ENCODE data around the gene ZPBP2.
A peak's percentile ranks its signal among the peaks of the same experiment; 100 is the strongest.
"Not testable (repeated sequence)": the region's sequence is repeated elsewhere in the genome, so short reads cannot be mapped to it uniquely, and the experiment has no call there.

The ZPBP2 gene

DNA sequence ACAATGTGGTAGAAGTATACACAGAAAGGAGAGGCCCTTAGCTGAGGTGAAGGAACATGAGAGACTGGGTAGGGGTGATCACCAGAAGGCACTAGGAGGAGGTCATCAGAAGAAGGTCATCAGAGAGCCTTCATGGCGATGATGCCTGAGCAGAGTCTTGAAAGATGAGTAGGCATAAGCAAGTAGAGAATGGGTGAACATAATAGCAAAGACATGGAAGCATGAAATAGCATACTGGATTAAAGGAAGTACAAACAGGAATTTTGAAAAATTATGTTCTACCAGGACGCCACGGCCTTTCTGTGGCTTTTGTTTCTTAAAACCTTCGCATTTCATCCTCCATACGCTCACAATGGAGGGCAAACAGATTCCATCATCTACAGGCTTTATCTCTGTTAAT, 6.8 kb upstream of the ZPBP2 start:
- DNase-seq = no peak

DNA sequence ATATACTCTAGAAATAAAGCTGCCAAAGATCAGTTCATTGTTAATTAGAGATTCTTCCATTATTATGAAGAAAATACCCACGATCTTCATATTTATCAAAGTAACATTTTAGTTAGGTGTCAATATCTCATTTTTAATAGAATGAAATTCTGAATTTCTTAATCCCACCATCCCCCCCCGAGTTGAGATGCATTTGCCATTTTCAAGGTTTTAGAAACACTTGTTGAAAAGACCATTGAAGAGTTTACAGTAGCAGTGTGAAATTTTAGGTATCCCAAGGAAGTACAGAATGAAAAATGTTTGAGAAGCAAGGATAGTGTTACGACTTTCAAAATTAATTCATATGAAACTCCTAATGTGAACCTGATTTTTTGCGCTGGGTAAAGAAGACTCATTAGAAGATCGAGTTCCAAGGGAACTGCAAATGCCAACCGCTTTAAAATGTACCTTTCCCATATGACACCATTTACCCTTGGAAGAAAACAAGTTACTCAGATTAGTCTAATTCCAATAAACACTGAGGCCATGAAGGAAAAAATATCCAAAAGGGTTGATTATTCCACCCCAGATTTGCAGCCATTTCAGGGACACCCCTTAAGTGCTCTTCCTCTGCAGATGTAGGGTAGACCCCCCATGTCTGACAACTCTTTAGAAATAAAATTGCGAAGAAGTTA, 4.6 kb upstream of the ZPBP2 start:
- no peak for DNase-seq

GRCh38 chr17:39863918-39864746, 3.9 kb upstream of the ZPBP2 start, which contains the start of gene IKZF3:
TSS of gene IKZF3 (minus strand) at chr17:39864312. CDS start at chr17:39864126, 186 bp downstream.
- DNase-seq = peak in 1 of 2 donors; percentile 14

DNA sequence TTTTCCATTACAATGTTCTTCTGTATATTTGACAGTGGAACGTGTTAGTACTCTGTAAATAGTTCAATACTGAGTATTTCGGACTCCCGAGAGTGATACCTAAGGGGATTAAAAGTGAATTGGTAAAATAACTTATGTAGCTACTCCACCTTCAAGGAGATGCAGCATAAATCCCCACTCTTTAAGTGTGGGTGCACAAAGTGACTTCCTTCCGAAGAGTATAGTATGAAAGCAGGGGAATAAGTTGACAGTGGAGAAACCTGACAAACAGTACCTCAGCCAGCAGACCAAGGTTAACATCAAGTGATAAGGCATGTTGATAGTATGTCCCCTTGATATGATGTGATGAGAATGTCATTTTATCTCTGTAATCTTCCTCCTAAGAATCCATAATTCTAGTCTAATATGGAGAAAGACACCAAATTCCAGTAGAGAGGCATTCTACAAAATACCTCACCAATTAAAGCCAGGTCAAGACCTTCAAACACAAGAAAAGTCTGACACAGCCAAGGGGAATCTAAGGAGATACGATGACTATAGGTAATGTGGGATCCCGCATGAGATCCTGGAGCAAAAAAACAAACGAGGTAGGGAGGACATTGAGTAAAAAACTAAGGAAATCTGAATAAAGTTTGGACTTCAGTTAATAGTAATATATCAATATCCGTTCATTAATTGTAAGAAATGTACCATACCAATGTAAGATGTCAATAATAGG, 1.8 kb upstream of the ZPBP2 start:
- no peak for DNase-seq

DNA sequence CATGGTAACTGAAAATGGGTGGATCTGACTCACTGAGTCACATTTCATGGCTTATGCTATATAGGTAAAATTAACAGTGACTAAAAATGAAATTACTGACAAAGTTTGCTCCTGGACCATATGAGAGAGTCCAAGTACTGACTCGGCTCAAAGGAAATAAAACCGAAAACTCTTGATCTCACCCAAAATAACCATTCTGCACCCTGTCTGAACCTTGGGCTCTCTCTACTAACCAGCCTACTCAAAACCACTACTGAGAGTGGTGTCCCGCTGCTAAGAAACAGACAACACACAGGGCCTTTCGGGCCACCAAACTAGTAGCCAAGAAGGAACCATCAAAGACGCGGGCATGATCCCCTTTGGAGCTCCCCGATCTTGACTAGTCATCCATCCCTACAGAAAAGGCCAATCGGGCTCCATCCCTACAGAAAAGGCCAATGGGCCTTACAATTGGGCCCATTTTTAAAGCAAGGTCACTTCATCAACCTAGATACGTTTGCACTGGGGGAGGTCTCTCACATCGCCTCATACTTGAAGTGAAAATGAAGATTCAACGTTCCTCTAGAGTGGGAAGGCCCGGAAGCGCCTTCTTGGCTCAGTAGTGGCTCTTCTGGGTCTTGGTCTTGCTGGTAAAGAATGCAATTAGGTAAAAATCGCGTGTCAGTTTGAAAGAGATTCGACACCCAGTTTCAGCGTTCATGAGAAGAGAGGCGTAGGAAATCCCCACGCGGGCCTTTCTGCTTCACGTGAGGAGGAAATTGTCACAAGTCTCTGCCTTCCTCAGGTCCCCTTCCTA, 720 bp upstream of the ZPBP2 start:
- no peak for DNase-seq

DNA sequence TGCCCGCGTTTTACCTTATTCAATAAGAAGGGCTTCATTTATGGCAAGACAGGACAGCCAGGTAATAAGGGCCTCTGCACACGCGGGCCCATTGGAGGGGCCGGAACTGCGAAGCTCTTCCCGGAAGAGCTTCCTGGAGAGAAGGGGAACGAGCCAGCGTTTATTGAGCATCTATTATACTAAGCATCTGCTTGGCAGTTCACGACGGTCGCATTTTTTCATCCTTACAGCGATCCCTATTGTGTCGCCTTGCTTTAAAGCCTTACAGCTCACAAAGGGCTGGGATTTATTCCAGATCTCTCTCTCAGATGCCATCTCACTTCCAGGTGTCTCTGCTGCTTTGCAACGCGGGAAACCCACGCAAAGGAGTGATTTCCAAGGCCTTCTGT, 546 bp downstream of the ZPBP2 start:
- no peak for DNase-seq

GRCh38 chr17:39870776-39871175, 2.8 kb downstream of the ZPBP2 start:
- DNase-seq = no peak

GRCh38 chr17:39871801-39872200, 3.8 kb downstream of the ZPBP2 start:
- DNase-seq = no peak

DNA sequence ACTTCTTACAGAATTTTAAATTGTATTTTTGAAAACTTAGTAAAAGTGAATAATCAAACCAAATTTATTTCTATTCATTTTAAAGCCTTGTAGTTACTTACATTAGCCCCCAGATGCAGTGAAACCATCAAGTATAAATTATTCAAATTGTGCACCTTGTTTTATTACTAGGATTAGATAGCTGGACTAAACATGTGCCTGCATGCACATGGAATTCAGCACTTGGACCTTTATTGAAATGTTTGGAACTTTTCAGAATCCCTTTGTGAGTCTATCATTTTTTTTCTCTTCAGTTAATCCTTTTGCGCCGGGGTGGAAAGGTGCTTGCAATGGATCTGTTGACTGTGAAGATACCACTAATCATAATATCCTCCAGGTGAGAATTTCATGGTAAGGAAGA, 4.7 kb downstream of the ZPBP2 start:
- no peak for DNase-seq

DNA sequence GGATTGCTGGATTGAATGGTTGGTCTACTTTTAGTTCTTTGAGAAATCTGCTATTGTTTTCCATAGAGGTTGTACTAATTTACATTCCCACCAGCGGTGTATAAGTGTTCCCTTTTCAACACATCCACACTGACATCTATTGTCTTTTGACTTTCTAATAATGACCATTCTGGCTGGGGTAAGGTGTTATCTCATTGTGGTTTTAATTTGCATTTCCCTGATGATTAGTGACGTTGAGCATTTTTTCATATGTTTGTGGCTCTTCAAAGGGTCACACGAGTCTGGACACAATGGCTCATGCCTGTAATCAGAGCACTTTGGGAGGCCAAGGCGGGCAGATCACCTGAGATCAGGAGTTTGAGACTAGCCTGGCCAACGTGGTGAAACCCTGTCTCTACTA, 18.1 kb downstream of the ZPBP2 start:
- DNase-seq = not testable (repeated sequence)

DNA sequence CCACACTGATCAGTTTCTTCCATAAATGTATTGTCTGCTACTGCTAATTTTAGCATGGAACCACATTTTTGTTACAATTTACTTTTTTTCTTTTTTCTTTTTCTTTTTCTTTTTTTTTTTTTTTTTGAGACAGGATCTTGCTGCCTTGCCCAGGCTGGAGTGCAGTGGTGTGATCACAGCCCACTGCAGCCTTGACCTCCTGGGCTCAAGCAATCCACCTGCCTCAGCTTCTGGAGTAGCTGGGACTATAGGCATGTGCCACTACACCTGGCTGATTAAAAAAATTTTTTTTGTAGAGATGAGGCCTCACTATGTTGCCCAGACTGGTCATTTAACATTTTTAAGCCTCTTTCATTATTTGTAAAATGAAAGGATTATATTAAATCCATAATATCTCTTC, 19.1 kb downstream of the ZPBP2 start:
- DNase-seq = no peak

DNA sequence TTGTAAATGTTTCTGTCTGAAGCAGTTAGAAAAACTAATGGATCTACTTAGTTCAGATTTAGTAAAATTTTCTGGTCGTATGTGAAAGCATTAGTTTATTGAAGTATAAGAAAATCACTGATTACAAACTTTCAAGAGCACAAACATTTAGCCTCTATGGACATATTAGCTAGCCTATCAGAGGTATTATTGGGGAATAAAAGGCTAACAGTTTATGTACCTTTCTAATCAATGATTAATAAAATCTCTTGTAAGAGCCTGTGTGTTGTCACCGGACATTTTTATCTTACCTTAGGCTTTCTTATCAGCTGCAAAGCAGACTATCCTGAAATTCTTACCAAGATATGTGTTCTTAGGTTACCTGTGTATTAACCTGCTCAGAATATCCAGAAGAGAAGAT, 21.2 kb downstream of the ZPBP2 start:
- no peak for DNase-seq

GRCh38 chr17:39894681-39895376, 26.8 kb downstream of the ZPBP2 start:
- DNase-seq = no peak

- DNase-seq = no peak
Measured at GRCh38 chr17:39898088-39898487, 30.1 kb downstream of the ZPBP2 start.

GRCh38 chr17:39899215-39899614, 31.2 kb downstream of the ZPBP2 start:
- DNase-seq = no peak

GRCh38 chr17:39902027-39902426, 34.0 kb downstream of the ZPBP2 start:
- not testable (repeated sequence) for DNase-seq

GRCh38 chr17:39903158-39903884, 35.3 kb downstream of the ZPBP2 start:
- peak in 1 of 2 donors; percentile 61 for DNase-seq

DNA sequence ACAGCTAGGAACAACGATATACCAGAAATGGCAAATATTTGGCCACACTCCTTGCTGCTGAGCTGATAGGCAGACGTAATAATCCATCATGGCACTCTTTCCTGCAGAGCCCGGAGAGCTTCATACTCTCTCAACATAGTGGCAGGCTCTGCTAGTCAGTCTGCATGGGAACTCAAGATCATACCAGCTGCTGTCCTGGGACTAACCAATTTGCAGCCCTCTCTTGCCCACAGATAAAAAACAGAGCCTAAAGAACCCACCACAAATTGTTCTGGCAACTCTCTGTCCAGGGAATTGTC, 36.9 kb downstream of the ZPBP2 start:
- DNase-seq = no peak

DNA sequence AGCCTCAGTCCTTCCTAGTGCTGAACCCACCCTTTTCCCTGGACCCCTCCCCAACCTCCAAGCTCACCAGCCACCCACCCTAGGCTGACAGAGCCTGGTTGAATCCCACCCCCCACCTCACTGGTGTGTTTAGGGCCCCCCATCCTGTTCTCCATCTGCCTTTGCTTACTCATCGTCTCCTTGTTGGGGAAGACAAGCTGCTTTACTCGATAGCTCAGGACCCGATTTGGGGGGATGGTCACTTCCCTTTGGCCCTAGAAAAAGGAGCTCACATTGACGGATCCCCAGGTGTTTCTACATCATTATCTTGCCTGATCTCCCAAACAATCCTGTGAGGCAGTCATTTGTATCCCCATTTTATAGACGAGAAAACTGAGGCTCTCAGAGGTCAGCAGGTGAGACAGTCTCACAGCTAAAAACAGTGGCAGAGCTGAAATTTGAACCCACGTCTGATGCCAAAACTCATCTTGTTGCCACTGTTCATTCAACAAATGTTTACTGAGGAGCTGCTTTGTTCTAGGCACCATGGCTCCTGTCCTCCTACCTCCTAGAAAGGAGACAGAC, 40.9 kb downstream of the ZPBP2 start:
- no peak for DNase-seq

- DNase-seq = no peak
Measured at GRCh38 chr17:39913989-39914388, 46.0 kb downstream of the ZPBP2 start.

DNA sequence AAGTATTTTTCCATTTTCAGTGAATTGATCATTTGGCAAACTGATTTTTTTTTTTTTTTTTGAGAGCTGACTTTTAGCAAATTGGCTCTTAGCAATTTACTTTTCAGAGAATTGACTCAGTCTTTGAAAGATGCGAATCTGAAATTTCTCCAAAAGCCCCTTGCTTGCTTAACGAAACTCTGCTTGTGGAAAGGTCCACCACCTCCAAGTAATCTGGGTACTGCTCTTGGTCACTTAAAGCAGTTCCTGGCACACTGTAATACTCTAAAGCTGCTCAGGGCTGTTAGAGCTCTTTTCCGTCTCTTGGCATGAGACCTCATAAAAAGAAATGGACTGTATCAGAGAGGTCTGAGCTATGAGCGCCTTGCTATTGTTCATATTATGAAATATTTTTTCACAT, 47.6 kb downstream of the ZPBP2 start:
- DNase-seq = no peak
